ENCODE data around the gene MOB3B.

- no peak for TF ChIP-seq EZH2phosphoT487 (IDR thresholded peaks at IDR 0.05)
- TF ChIP-seq CTCF (IDR thresholded peaks at IDR 0.05): no peak
- no peak for TF ChIP-seq EZH2 (IDR thresholded peaks at IDR 0.05)
Observed at GRCh38 chr9:27377811-27378456, 151.7 kb downstream of the MOB3B start.
